K562 (cell line): ENCODE results near the gene EML6. TPM values are rescaled to one million over a fixed set of nuclear protein-coding genes. Genes with fewer than 3 reads are reported as not detected.
A peak's percentile ranks its signal among the peaks of the same experiment; 100 is the strongest.

Source experiments
- ATAC-seq: fragments of 200-7000 bp; cut with Tn5 transposase; 3 replicates; pipeline ENCODE4 v1.9.1; 2020; ENCODE audit warnings: moderate library complexity
- BruUV-seq: library from RNA; stranded (reverse); fragments of 400-500 nt; replicated peaks from 2 replicates; lab custom pipeline; 2021; lab: Mats Ljungman, UMichigan
- CTCF ChIA-PET: fragments of 300-600 bp; formaldehyde crosslinking; extraction: SDS; loops from one replicate; lab custom pipeline; 2021; ENCODE audit warnings: low intra/inter-chr PET ratio; lab: Yijun Ruan, JAX
- POLR2A ChIA-PET: fragments of 300-600, 350-650 bp; sonication (Branson Sonifier 250); formaldehyde crosslinking; extraction: SDS; loops from one replicate; lab custom pipeline; 2021; ENCODE audit warnings: antibody characterized with exemption, inconsistent platforms; lab: Yijun Ruan, JAX
- DNase-seq, 4 experiments: peaks; one replicate each; pipeline versions ENCODE4 v3.0.0 to v3.0.0-alpha.2; 2011 to 2018; ENCODE audit warnings: low spot score in 3 of 4, mixed read lengths in 3 of 4; ENCODE audit errors: extremely low read depth in 1 of 4
- FAIRE-seq: peaks from 2 replicates; lab custom pipeline; 2011; peaks lifted over from hg19 to GRCh38; lab: Jason Lieb, UNC
- H2AFZ ChIP-seq: 2 replicates; pipeline ENCODE4 v1.6.0; 2011; ENCODE audit warnings: low read depth, low read length, control low read depth, inconsistent platforms
- H3K27ac ChIP-seq: fragments of 200-600 bp; 3 replicates; pipeline ENCODE4 v1.8.0; 2011; ENCODE audit warnings: low read depth, mild to moderate bottlenecking, control low read depth, inconsistent platforms, low read length, moderate library complexity, mixed read lengths; ENCODE audit errors: extremely low read depth
- H3K27me3 ChIP-seq, 2 experiments: fragments of 300-600 bp in 1 of 2; 2 replicates in 1 of 2; 3 replicates in 1 of 2; pipeline versions ENCODE4 v1.6.0 to v1.8.0; 2011; ENCODE audit warnings: inconsistent platforms in 2 of 2, low read length in 2 of 2, mild to moderate bottlenecking in 1 of 2, mixed read lengths in 1 of 2, moderate library complexity in 1 of 2; ENCODE audit not compliant: control insufficient read depth in 2 of 2, insufficient read depth in 2 of 2
- H3K36me3 ChIP-seq: fragments of 300-600 bp; 3 replicates; pipeline ENCODE4 v1.8.0; 2011; ENCODE audit warnings: mild to moderate bottlenecking, low read length, inconsistent platforms; ENCODE audit not compliant: control insufficient read depth, insufficient read depth
- H3K4me1 ChIP-seq, 2 experiments: fragments of 200-600 bp in 1 of 2; replicated peaks in 1 of 2; 2 replicates in 1 of 2; 3 replicates in 1 of 2; pipeline versions ENCODE4 v1.5.1 to v1.8.0; 2011; ENCODE audit warnings: inconsistent platforms in 2 of 2, low read length in 2 of 2, mild to moderate bottlenecking in 1 of 2, mixed read lengths in 1 of 2, moderate library complexity in 1 of 2; ENCODE audit not compliant: control insufficient read depth in 2 of 2, insufficient read depth in 2 of 2
- H3K4me2 ChIP-seq: 2 replicates; pipeline ENCODE4 v1.6.1; 2011; ENCODE audit warnings: low read length, control low read depth, inconsistent platforms, mixed read lengths; ENCODE audit not compliant: insufficient read depth
- H3K4me3 ChIP-seq: fragments of 200-600 bp; sonication (generic), shearing (Covaris generic); 2 replicates; pipeline ENCODE4 v1.5.1; 2016; ENCODE audit warnings: control low read depth, inconsistent platforms
- H3K79me2 ChIP-seq: fragments of 200-600 bp; 3 replicates; pipeline ENCODE4 v1.8.0; 2011; ENCODE audit warnings: low read length, inconsistent platforms; ENCODE audit not compliant: control insufficient read depth, insufficient read depth
- H3K9ac ChIP-seq, 2 experiments: 2 replicates each; pipeline versions ENCODE4 v1.6.0 to v1.6.1; 2011; ENCODE audit warnings: low read depth in 2 of 2, low read length in 2 of 2, control low read depth in 1 of 2, inconsistent platforms in 1 of 2, mild to moderate bottlenecking in 1 of 2, mixed read lengths in 1 of 2; ENCODE audit not compliant: insufficient read depth in 1 of 2
- H3K9me1 ChIP-seq: one replicate; pipeline ENCODE4 v1.6.0; 2011; ENCODE audit warnings: inconsistent platforms, mild to moderate bottlenecking, low read length, moderate library complexity; ENCODE audit not compliant: control insufficient read depth, insufficient read depth
- H3K9me3 ChIP-seq: replicated peaks from 2 replicates; pipeline ENCODE4 v1.5.1; 2011; ENCODE audit warnings: low read depth, low read length, inconsistent platforms; ENCODE audit not compliant: control insufficient read depth, insufficient read depth
- H4K20me1 ChIP-seq: replicated peaks from 2 replicates; pipeline ENCODE4 v1.6.1; 2011; ENCODE audit warnings: low read length, inconsistent platforms, mixed read lengths; ENCODE audit not compliant: control insufficient read depth, insufficient read depth
- BCLAF1 ChIP-seq, 2 experiments: fragments of 450-650 bp in 1 of 2; IDR thresholded peaks; 2 replicates each; pipeline ENCODE4 v1.6.1; 2011 to 2017; ENCODE audit warnings: low read depth in 2 of 2, antibody characterized with exemption in 1 of 2, borderline replicate concordance in 1 of 2, low read length in 1 of 2, mild to moderate bottlenecking in 1 of 2, mixed read lengths in 1 of 2; ENCODE audit not compliant: control insufficient read depth in 1 of 2
- PCBP1 ChIP-seq: fragments of 200-400 bp; formaldehyde crosslinking; IDR thresholded peaks from 2 replicates; pipeline ENCODE4 v1.6.1; 2018; ENCODE audit warnings: mild to moderate bottlenecking, low read depth, low read length; ENCODE audit not compliant: poor library complexity, severe bottlenecking
- POLR2AphosphoS2 ChIP-seq: IDR thresholded peaks from 2 replicates; pipeline ENCODE4 v1.6.1; 2012; ENCODE audit warnings: low read length, improper control_type of control experiment
- RBM17 ChIP-seq: fragments of 200-400 bp; formaldehyde crosslinking; IDR thresholded peaks from 2 replicates; pipeline ENCODE4 v1.6.1; 2017; ENCODE audit warnings: low read depth, mild to moderate bottlenecking, low read length, borderline replicate concordance
- STAT6 ChIP-seq: sonication (generic); formaldehyde crosslinking; IDR thresholded peaks from 2 replicates; pipeline ENCODE4 v1.8.1; 2023; ENCODE audit warnings: mild to moderate bottlenecking, missing genetic modification reagents
- SUPT5H ChIP-seq: fragments of 450-650 bp; IDR thresholded peaks from 2 replicates; pipeline ENCODE4 v1.6.1; 2016
- USF2 ChIP-seq: sonication (generic); formaldehyde crosslinking; IDR thresholded peaks from 2 replicates; pipeline ENCODE4 v1.5.0; 2020; ENCODE audit warnings: missing genetic modification reagents
- ZNF280A ChIP-seq: fragments of 450-650 bp; IDR thresholded peaks from 2 replicates; pipeline ENCODE4 v1.6.1; 2018; ENCODE audit warnings: mild to moderate bottlenecking, low read depth; ENCODE audit not compliant: partially characterized antibody
- ZNF436 ChIP-seq: fragments of 250-450, 450-650 bp; sonication (Bioruptor Pico); formaldehyde crosslinking; IDR thresholded peaks from 2 replicates; pipeline ENCODE4 v1.7.0; 2020; ENCODE audit warnings: mild to moderate bottlenecking
- WGBS: fragments of 100-300 bp; shearing (Covaris generic); methylation state at CpG from one replicate; pipeline ENCODE4 v1.1.6; 2016; ENCODE audit warnings: low coverage, mixed read lengths; ENCODE audit not compliant: insufficient coverage; ENCODE audit errors: missing lambda C conversion rate; 5-methylcytosine and 5-hydroxymethylcytosine counted together
- in situ Hi-C: fragments of 300-500 bp; cut with MboI; formaldehyde crosslinking; loops from 4 replicates; pipeline ENCODE4 v1.15.0; 2018; ENCODE audit warnings: inconsistent platforms, mixed read lengths
- intact Hi-C: fragments of 100-400 bp; cut with micrococcal nuclease; formaldehyde crosslinking; loops from 2 replicates; pipeline ENCODE4 v1.14.2; 2022
- polyA plus RNA-seq, 8 experiments: library from polyadenylated mRNA; depleted of rRNA in 4 of 8; stranded (reverse) in 5 of 8; unstranded in 3 of 8; fragments of >200 nt; fragmentation: Nextera tagmentation in 2 of 8; fragmentation: Illumina TruSeq in 1 of 8; extraction: Ambion mirVana in 2 of 8; extraction: Trizol in 1 of 8; gene quantifications; 2 replicates each; pipeline versions ENCODE4 v1.2.1 to v1.2.3, GENCODE V29; 2011 to 2014; ENCODE audit warnings: inconsistent platforms in 1 of 8, missing spikeins in 1 of 8
- total RNA-seq, 7 experiments: library from RNA; depleted of rRNA in 6 of 7; stranded (reverse); fragments of >200 nt in 6 of 7; fragmentation: Illumina TruSeq in 2 of 7; extraction: Trizol in 2 of 7; gene quantifications; 2 replicates each; pipeline versions ENCODE4 v1.2.1 to v1.2.3, GENCODE V29; 2011 to 2021; ENCODE audit warnings: low replicate concordance in 1 of 7

Gene EML6
- total and polyA plus RNA-seq, 9 of the 15 experiments (the other 6 are each of a cell fraction or from before 2014, with no cell fraction given): 0.07 to 0.56 (median 0.25) TPM

GRCh38 chr2:54967759-54968365 lies 244.4 kb downstream of the EML6 start (continued):
- no peak for TF ChIP-seq ZNF280A

GRCh38 chr2:54968561-54969218 lies 245.2 kb downstream of the EML6 start:
- ATAC-seq (peak; percentile 43), DNase-seq (peak in 1 of 4 experiments; percentile 28), FAIRE-seq (no peak)
- Histone ChIP-seq H3K79me2 (peaks cover 3% of the 10 kb centered on the region; the same call in 1 of the 3 replicates), H3K4me1 (peaks cover 0 to 7% of the 10 kb centered on the region in 2 experiments; a peak in 2 of 5 replicates), H4K20me1 (no peaks in the 10 kb centered on the region; the same call in 1 of the 2 replicates), H3K9me1 (peaks cover 3% of the 10 kb centered on the region), H3K36me3 (peaks cover 42% of the 10 kb centered on the region), H3K27me3 (no peaks in the 10 kb centered on the region), H2AFZ (no peak overlapping the region), H3K27ac (no peak overlapping the region), H3K9me3 (no peaks in the 10 kb centered on the region), H3K4me2 (no peak overlapping the region), H3K4me3 (no peak overlapping the region), H3K9ac (no peak overlapping the region)
- intact Hi-C loops (loop anchor here (5.0 kb wide), 1 partner anchor 199 kb away; no protein-coding TSS in a partner anchor), in situ Hi-C loops (no loop called here)
- CTCF ChIA-PET: no interaction called here
- POLR2A ChIA-PET: interaction anchor here (0.5 to 2.7 kb wide), 9 partner anchors 8 to 423 kb away, joined by 3 to 15 read pairs (median 3); no protein-coding TSS in a partner anchor
- no TSS peak for BruUV-seq
- 49% methylated on average over 10 of the region's 10 CpGs for WGBS
- TF ChIP-seq POLR2AphosphoS2 (peak; percentile 44), USF2 (CRISPR knock-in tag) (peak; percentile 40), STAT6 (no peak), BCLAF1 (IDR thresholded peaks at IDR 0.05; ENCODE audit: borderline replicate concordance in 1 of 2, control insufficient read depth in 1 of 2, low read depth in 2 of 2, low read length in 1 of 2) (no peak), ZNF436 (peak; percentile 62; the same call in 1 of the 2 replicates), RBM17 (no peak), PCBP1 (no peak), SUPT5H (peak; percentile 44; the same call in 1 of the 2 replicates)
